Smooth muscle cell of the coronary artery (primary cell): ENCODE measurements around the gene OR7C1. TPM values are rescaled to one million over a fixed set of nuclear protein-coding genes. Genes with fewer than 3 reads are reported as not detected.

Source experiments
- total RNA-seq: library from RNA; depleted of rRNA; stranded (reverse); fragments of >200 nt; gene quantifications from 2 replicates; pipeline ENCODE4 v1.2.3, GENCODE V29; 2014; ENCODE audit warnings: low replicate concordance

Gene OR7C1
- total RNA-seq, result not detected in 2 replicates

GRCh38 chr19:14835011-14835410 is at the start of gene OR7C1, which contains the start of gene OR7A5:
OR7C1 (minus strand) TSS chr19:14835185; CDS start chr19:14800136, 35,049 bp downstream.
OR7A5 (minus strand) TSS chr19:14835185; CDS start chr19:14828241, 6,944 bp downstream.

GRCh38 chr19:14848822-14849221 is 13.8 kb upstream of the OR7C1 start, which contains the start of gene OR7A10:
OR7A10 (minus strand) TSS chr19:14848922; CDS start chr19:14841877, 7,045 bp downstream.

GRCh38 chr19:14778110-14778845 is 56.7 kb downstream of the OR7C1 start, which contains the start of gene ADGRE2:
ADGRE2 (minus strand) TSS chr19:14778560; CDS start chr19:14776756, 1,804 bp downstream.

Other genes starting within 250 kb of the OR7C1 start
- not detected in 2 replicates for gene ADGRE3, start 160.3 kb downstream of the OR7C1 start, total RNA-seq
- 15.0 and 20.1 TPM in 2 replicates for gene ZNF333, start 145.1 kb downstream of the OR7C1 start, total RNA-seq
- gene ADGRE2, start 56.6 kb downstream of the OR7C1 start, total RNA-seq, result under 0.01 and 0.35 TPM in 2 replicates
- not detected in 2 replicates for gene OR7A5, start within 50 bp of the OR7C1 start, total RNA-seq
- gene OR7A10, start 13.7 kb upstream of the OR7C1 start, total RNA-seq, result not detected in 2 replicates
- not detected in 2 replicates for gene OR7A17, start 50.9 kb upstream of the OR7C1 start, total RNA-seq
- gene OR7C2, start 106.3 kb upstream of the OR7C1 start, total RNA-seq, result not detected in 2 replicates
- gene SLC1A6, start 144.7 kb upstream of the OR7C1 start, total RNA-seq, result not detected in 2 replicates
- gene CASP14, start 214.3 kb upstream of the OR7C1 start, total RNA-seq, result not detected in 2 replicates
- not detected in 2 replicates for gene OR1I1, start 247.0 kb upstream of the OR7C1 start, total RNA-seq